ENCODE measurements around the gene LYVE1. TPM values are rescaled to one million over a fixed set of nuclear protein-coding genes. Genes with fewer than 3 reads are reported as not detected.

Gene LYVE1
- total RNA-seq, 1 donor from 2014 or later: 49.6 TPM

DNA sequence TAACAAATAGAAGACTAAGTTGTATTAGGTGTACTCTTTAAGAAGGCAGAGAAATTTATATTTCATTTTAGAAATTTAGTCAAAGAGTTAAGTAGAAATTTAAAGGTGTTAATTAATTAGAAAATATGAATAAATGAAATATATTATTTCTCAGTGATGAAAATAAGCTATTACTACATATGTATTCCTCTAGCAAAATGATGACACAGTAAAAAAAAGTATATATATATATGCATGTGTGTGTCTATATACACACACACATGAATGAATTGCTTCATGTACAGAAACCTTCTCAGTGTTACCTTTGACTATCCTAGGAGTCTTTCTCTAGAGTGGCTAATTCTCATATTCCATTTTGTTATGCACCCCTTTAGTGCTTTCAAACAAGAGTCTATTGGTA lies 35.1 kb downstream of the LYVE1 start:
- peaks cover 6 to 24% (median 14%) of the 10 kb centered on the region in 3 donors for H3K36me3 ChIP-seq (ENCODE audit: control insufficient read depth in 3 of 3, insufficient read depth in 3 of 3, low read length in 3 of 3)

DNA sequence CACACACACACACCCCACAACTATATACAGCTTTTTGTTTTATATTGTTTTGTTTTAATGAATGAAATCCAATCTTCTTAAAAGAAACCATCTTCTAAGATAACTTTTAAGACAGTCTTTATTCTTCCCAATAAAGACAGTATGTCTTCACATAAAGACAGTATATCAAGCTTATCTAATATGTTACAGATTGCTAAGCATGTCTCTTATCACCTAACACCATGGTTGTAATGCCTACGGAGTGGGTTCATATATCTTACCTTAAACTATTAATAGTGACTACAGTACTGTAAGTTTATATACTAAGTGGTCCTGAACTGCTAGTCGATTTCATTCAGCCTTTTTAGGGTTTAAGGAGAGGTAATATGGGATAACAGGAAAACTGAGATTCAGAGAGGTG lies 35.9 kb downstream of the LYVE1 start:
- H3K9me3 ChIP-seq (ENCODE audit: control insufficient read depth in 3 of 3, low read length in 3 of 3): no peaks in the 10 kb centered on the region
- no peaks in the 10 kb centered on the region for H3K27me3 ChIP-seq (ENCODE audit: control insufficient read depth in 3 of 3, insufficient read depth in 3 of 3, low read length in 3 of 3)
- H3K27ac ChIP-seq (ENCODE audit: low read depth, low read length): no peak overlapping the region
- H3K4me1 ChIP-seq (ENCODE audit: control insufficient read depth in 3 of 3, insufficient read depth in 3 of 3, low read length in 3 of 3): peaks cover 0 to 4% (median 3%) of the 10 kb centered on the region in 3 donors
- no peak overlapping the region for H3K9ac ChIP-seq (ENCODE audit: low read depth in 1 of 3, low read length in 3 of 3)
- no peak overlapping the region for H3K4me3 ChIP-seq (ENCODE audit: low read length in 3 of 3)
- peaks cover 6 to 25% (median 14%) of the 10 kb centered on the region in 3 donors for H3K36me3 ChIP-seq (ENCODE audit: control insufficient read depth in 3 of 3, insufficient read depth in 3 of 3, low read length in 3 of 3)

More for the DNA sequence above, 35.1 kb downstream of the LYVE1 start:
- Histone ChIP-seq H3K9ac (ENCODE audit: low read depth in 1 of 3, low read length in 3 of 3) (no peak overlapping the region), H3K4me3 (ENCODE audit: low read length in 3 of 3) (no peak overlapping the region), H3K4me1 (ENCODE audit: control insufficient read depth in 3 of 3, insufficient read depth in 3 of 3, low read length in 3 of 3) (peaks cover 0 to 2% (median 0%) of the 10 kb centered on the region in 3 donors), H3K27me3 (ENCODE audit: control insufficient read depth in 3 of 3, insufficient read depth in 3 of 3, low read length in 3 of 3) (no peaks in the 10 kb centered on the region), H3K9me3 (ENCODE audit: control insufficient read depth in 3 of 3, low read length in 3 of 3) (no peaks in the 10 kb centered on the region), H3K27ac (ENCODE audit: low read depth, low read length) (no peak overlapping the region)

DNA sequence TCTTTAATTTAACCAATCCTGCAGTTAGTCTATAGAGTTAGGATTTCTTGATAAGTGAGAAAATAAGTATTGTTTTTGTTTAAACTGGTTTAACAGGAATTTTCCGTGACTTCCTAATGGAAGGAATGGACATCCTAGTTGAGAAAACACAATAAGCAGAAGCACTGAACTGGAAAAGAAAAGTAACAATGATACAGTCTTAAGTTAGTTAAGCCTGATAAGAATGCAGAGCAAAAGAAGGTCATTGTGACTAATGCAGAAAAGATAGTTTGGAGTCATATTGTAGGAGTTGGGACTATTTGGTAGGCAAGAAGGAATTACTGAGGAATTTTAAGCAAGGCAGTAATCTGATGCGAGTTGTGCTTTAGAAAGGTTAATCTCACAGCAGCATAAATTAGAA lies 39.2 kb downstream of the LYVE1 start:
- peaks cover 0 to 8% (median 5%) of the 10 kb centered on the region in 3 donors for H3K4me1 ChIP-seq (ENCODE audit: control insufficient read depth in 3 of 3, insufficient read depth in 3 of 3, low read length in 3 of 3)
- H3K27me3 ChIP-seq (ENCODE audit: control insufficient read depth in 3 of 3, insufficient read depth in 3 of 3, low read length in 3 of 3): no peaks in the 10 kb centered on the region
- H3K36me3 ChIP-seq (ENCODE audit: control insufficient read depth in 3 of 3, insufficient read depth in 3 of 3, low read length in 3 of 3): peaks cover 6 to 39% (median 19%) of the 10 kb centered on the region in 3 donors

DNA sequence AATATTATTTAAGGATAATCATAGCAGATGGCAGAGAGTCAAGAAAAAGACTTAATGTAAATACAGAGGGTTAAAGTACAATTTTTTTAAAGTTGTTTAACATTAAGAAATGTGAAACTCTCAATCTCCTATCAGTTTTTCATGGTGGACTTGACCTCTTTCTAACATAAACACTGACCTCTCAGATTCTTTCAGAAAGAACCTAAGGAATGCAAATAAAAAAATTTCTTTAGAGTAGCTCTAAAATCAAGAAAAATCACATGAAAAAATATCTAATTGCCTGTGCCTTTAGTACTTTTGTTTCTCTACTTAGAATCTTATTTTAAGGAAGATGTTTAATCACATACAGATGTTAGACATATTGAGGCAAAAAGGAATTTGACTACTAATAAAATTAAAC lies 40.3 kb downstream of the LYVE1 start:
- H3K36me3 ChIP-seq (ENCODE audit: control insufficient read depth in 3 of 3, insufficient read depth in 3 of 3, low read length in 3 of 3): peaks cover 6 to 44% (median 19%) of the 10 kb centered on the region in 3 donors
- H3K4me1 ChIP-seq (ENCODE audit: control insufficient read depth in 3 of 3, insufficient read depth in 3 of 3, low read length in 3 of 3): peaks cover 2 to 10% (median 6%) of the 10 kb centered on the region in 3 donors
- H3K27ac ChIP-seq (ENCODE audit: low read depth, low read length): no peak overlapping the region
- H3K9me3 ChIP-seq (ENCODE audit: control insufficient read depth in 3 of 3, low read length in 3 of 3): no peaks in the 10 kb centered on the region
- H3K4me3 ChIP-seq (ENCODE audit: low read length in 3 of 3): no peak overlapping the region
- no peaks in the 10 kb centered on the region for H3K27me3 ChIP-seq (ENCODE audit: control insufficient read depth in 3 of 3, insufficient read depth in 3 of 3, low read length in 3 of 3)
- no peak overlapping the region for H3K9ac ChIP-seq (ENCODE audit: low read depth in 1 of 3, low read length in 3 of 3)

More for the DNA sequence above, 39.2 kb downstream of the LYVE1 start:
- no peak overlapping the region for H3K27ac ChIP-seq (ENCODE audit: low read depth, low read length)
- H3K9ac ChIP-seq (ENCODE audit: low read depth in 1 of 3, low read length in 3 of 3): no peak overlapping the region
- no peak overlapping the region for H3K4me3 ChIP-seq (ENCODE audit: low read length in 3 of 3)
- H3K9me3 ChIP-seq (ENCODE audit: control insufficient read depth in 3 of 3, low read length in 3 of 3): no peaks in the 10 kb centered on the region

DNA sequence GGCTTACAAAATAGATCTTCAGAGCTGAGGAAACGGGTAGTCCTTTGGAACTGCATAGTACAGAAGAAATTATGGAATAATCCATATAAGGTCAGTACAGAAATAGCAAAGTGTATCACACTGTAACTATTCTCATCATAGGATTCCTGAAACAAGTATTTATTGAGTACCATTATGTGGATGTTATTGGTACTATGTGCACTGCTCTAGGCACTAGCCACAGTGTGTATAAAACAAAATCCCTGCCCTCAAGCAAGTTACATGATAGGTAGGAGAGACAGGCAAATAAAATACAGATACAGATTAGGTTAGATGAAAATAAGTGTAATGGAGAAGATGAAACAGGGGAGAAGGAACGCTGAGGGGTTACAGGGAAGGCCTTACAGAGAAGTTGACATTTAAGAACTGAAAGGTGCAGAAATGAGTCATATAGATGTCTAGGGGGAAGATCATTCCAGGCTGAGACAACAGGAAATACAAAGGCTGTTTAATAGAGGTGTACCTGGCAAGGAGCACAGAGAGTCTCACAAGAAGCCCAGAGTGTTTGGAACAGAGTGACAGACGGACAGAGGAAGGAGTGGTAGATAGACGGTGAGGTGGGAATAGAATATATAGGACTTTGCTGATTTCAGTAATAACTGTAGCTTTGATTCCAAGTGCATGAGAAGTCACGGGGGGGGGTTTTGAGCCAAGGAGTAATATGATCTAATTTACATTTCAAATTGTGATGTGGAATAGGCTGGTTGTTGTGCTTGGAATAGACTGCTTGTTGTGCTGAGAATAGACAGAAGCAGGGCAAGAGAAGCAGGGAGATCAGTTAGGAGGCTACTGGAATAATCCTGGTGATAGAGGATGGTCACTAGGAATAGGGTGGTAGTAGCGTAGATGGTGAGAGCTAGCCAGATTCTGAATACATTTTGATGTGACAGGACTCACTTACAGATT lies 41.2 kb downstream of the LYVE1 start:
- Histone ChIP-seq H3K4me1 (ENCODE audit: control insufficient read depth in 3 of 3, insufficient read depth in 3 of 3, low read length in 3 of 3) (peaks cover 9 to 17% (median 11%) of the 10 kb centered on the region in 3 donors), H3K4me3 (ENCODE audit: low read length in 3 of 3) (no peak overlapping the region), H3K27me3 (ENCODE audit: control insufficient read depth in 3 of 3, insufficient read depth in 3 of 3, low read length in 3 of 3) (no peaks in the 10 kb centered on the region), H3K27ac (ENCODE audit: low read depth, low read length) (no peak overlapping the region), H3K9ac (ENCODE audit: low read depth in 1 of 3, low read length in 3 of 3) (no peak overlapping the region), H3K36me3 (ENCODE audit: control insufficient read depth in 3 of 3, insufficient read depth in 3 of 3, low read length in 3 of 3) (peaks cover 6 to 42% (median 19%) of the 10 kb centered on the region in 3 donors), H3K9me3 (ENCODE audit: control insufficient read depth in 3 of 3, low read length in 3 of 3) (no peaks in the 10 kb centered on the region)

DNA sequence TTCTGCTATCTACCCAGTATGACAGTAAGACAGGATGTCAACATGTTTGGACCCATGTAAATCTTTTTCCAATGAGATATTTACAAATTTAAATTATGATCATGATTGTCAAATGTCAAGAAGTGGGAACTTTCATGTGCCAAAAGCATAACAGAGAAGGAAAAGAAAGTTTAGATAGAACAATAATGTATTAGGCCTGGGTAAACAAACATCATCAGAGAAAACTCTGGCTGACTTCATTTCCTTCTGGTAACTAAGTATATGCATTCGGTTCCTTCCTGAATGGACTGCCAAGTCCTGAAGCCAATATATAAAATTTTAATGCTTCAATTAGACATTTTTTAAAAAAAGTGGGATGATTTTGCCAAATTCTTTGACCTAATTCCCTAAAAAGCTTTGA lies 44.0 kb downstream of the LYVE1 start:
- H3K9ac ChIP-seq (ENCODE audit: low read depth in 1 of 3, low read length in 3 of 3): no peak overlapping the region
- no peak overlapping the region for H3K4me3 ChIP-seq (ENCODE audit: low read length in 3 of 3)
- H3K4me1 ChIP-seq (ENCODE audit: control insufficient read depth in 3 of 3, insufficient read depth in 3 of 3, low read length in 3 of 3): peaks cover 9 to 18% (median 11%) of the 10 kb centered on the region in 3 donors
- H3K27ac ChIP-seq (ENCODE audit: low read depth, low read length): no peak overlapping the region
- H3K36me3 ChIP-seq (ENCODE audit: control insufficient read depth in 3 of 3, insufficient read depth in 3 of 3, low read length in 3 of 3): peaks cover 8 to 48% (median 24%) of the 10 kb centered on the region in 3 donors
- no peaks in the 10 kb centered on the region for H3K27me3 ChIP-seq (ENCODE audit: control insufficient read depth in 3 of 3, insufficient read depth in 3 of 3, low read length in 3 of 3)
- no peaks in the 10 kb centered on the region for H3K9me3 ChIP-seq (ENCODE audit: control insufficient read depth in 3 of 3, low read length in 3 of 3)

DNA sequence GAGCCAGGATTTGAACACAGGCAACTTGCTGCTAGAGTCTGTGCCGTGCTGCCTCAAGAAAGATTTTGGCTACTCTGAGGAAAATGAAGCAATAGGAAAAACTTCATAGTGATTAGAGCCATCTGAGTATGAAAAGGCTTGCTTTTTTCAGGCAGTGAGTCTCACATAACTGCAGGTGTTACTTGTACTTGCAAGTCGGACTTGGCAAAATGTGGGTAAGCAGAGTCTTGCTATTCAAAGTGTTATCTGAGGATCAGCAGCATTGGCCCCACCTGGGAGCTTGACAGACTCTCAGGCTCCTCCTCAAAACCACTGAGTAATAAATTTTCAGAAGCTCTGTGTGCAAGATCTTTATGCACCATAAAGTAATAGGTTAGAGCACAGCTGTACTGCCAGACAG lies 45.5 kb downstream of the LYVE1 start:
- H3K4me3 ChIP-seq (ENCODE audit: low read length in 3 of 3): no peak overlapping the region
- H3K4me1 ChIP-seq (ENCODE audit: control insufficient read depth in 3 of 3, insufficient read depth in 3 of 3, low read length in 3 of 3): peaks cover 9 to 18% (median 11%) of the 10 kb centered on the region in 3 donors
- H3K9ac ChIP-seq (ENCODE audit: low read depth in 1 of 3, low read length in 3 of 3): no peak overlapping the region
- no peak overlapping the region for H3K27ac ChIP-seq (ENCODE audit: low read depth, low read length)
- no peaks in the 10 kb centered on the region for H3K9me3 ChIP-seq (ENCODE audit: control insufficient read depth in 3 of 3, low read length in 3 of 3)
- no peaks in the 10 kb centered on the region for H3K27me3 ChIP-seq (ENCODE audit: control insufficient read depth in 3 of 3, insufficient read depth in 3 of 3, low read length in 3 of 3)
- H3K36me3 ChIP-seq (ENCODE audit: control insufficient read depth in 3 of 3, insufficient read depth in 3 of 3, low read length in 3 of 3): peaks cover 5 to 43% (median 16%) of the 10 kb centered on the region in 3 donors

DNA sequence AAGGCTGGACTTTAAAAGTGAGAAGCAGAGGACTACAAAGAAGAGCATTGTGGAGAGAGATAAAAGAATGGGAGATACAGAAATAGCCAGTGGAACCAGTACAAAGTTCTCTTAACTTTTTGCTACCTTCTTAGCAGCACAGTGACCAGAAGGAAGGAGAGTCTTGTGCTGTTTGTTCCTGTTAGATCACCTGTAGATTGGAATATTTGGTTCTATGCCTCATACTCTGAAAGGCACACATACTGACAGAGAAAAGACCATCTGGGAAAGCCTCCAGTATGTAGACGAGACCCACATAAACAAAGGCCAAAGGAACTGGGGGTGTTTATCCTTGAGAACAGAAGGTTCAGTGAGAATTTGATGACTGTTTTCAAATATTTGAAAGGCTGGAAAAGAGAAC lies 46.2 kb downstream of the LYVE1 start:
- Histone ChIP-seq H3K36me3 (ENCODE audit: control insufficient read depth in 3 of 3, insufficient read depth in 3 of 3, low read length in 3 of 3) (peaks cover 5 to 40% (median 16%) of the 10 kb centered on the region in 3 donors), H3K4me3 (ENCODE audit: low read length in 3 of 3) (no peak overlapping the region), H3K9me3 (ENCODE audit: control insufficient read depth in 3 of 3, low read length in 3 of 3) (no peaks in the 10 kb centered on the region), H3K9ac (ENCODE audit: low read depth in 1 of 3, low read length in 3 of 3) (no peak overlapping the region), H3K4me1 (ENCODE audit: control insufficient read depth in 3 of 3, insufficient read depth in 3 of 3, low read length in 3 of 3) (peaks cover 7 to 12% (median 9%) of the 10 kb centered on the region in 3 donors), H3K27ac (ENCODE audit: low read depth, low read length) (no peak overlapping the region), H3K27me3 (ENCODE audit: control insufficient read depth in 3 of 3, insufficient read depth in 3 of 3, low read length in 3 of 3) (no peaks in the 10 kb centered on the region)

DNA sequence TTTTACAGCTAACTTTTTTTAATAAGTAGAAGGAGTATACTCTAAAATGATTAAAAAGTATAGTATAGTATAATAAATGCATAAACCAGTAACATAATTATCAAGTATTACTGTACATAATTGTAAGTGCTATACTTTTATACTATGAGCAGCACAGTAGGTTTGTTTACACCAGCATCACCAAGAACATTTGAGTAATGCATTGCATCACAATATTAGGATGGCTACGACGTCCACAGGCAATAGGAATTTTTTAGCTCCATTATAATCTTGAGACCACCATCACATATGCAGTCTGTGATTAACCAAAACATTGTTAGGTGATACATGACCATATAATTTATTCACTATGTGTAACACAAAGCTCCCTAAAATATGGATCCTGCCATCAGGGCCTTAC lies 47.9 kb downstream of the LYVE1 start:
- Histone ChIP-seq H3K9me3 (ENCODE audit: control insufficient read depth in 3 of 3, low read length in 3 of 3) (no peaks in the 10 kb centered on the region), H3K9ac (ENCODE audit: low read depth in 1 of 3, low read length in 3 of 3) (no peak overlapping the region), H3K27me3 (ENCODE audit: control insufficient read depth in 3 of 3, insufficient read depth in 3 of 3, low read length in 3 of 3) (no peaks in the 10 kb centered on the region), H3K36me3 (ENCODE audit: control insufficient read depth in 3 of 3, insufficient read depth in 3 of 3, low read length in 3 of 3) (peaks cover 5 to 34% (median 16%) of the 10 kb centered on the region in 3 donors), H3K27ac (ENCODE audit: low read depth, low read length) (no peak overlapping the region), H3K4me3 (ENCODE audit: low read length in 3 of 3) (no peak overlapping the region), H3K4me1 (ENCODE audit: control insufficient read depth in 3 of 3, insufficient read depth in 3 of 3, low read length in 3 of 3) (peaks cover 5 to 10% (median 9%) of the 10 kb centered on the region in 3 donors)

DNA sequence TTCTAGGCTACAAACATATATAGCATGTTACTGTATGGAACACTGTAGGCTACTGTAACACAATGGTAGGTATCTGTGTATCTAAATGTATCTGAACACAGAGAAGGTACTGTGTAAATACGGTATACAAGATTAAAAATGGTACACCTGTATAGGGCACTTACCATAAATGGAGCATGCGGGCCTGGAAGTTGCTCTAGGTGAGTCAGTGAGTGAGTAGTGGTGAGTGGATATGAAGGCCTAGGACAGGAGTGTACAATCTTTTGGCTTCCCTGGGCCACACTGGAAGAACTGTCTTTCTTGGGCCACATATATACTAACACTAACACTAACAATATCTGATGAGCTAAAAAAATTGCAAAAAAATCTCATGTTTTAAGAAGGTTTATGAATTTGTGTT lies 48.8 kb downstream of the LYVE1 start:
- Histone ChIP-seq H3K4me1 (ENCODE audit: control insufficient read depth in 3 of 3, insufficient read depth in 3 of 3, low read length in 3 of 3) (peaks cover 10 to 14% (median 12%) of the 10 kb centered on the region in 3 donors), H3K4me3 (ENCODE audit: low read length in 3 of 3) (no peak overlapping the region), H3K9me3 (ENCODE audit: control insufficient read depth in 3 of 3, low read length in 3 of 3) (no peaks in the 10 kb centered on the region), H3K36me3 (ENCODE audit: control insufficient read depth in 3 of 3, insufficient read depth in 3 of 3, low read length in 3 of 3) (peaks cover 5 to 31% (median 12%) of the 10 kb centered on the region in 3 donors), H3K9ac (ENCODE audit: low read depth in 1 of 3, low read length in 3 of 3) (no peak overlapping the region), H3K27ac (ENCODE audit: low read depth, low read length) (no peak overlapping the region), H3K27me3 (ENCODE audit: control insufficient read depth in 3 of 3, insufficient read depth in 3 of 3, low read length in 3 of 3) (no peaks in the 10 kb centered on the region)

All from skeletal muscle tissue (tissue), 4 donors.